T-helper 1 cell (primary cell): ENCODE measurements around the gene SEC14L3.
A peak's percentile ranks its signal among the peaks of the same experiment; 100 is the strongest.
"Not testable (repeated sequence)": the region's sequence is repeated elsewhere in the genome, so short reads cannot be mapped to it uniquely, and the experiment has no call there.

Experiments
- DNase-seq, 5 donors: peaks; one replicate each; pipeline ENCODE4 v3.0.0-alpha.2; 2012 to 2020

SEC14L3 gene

DNA sequence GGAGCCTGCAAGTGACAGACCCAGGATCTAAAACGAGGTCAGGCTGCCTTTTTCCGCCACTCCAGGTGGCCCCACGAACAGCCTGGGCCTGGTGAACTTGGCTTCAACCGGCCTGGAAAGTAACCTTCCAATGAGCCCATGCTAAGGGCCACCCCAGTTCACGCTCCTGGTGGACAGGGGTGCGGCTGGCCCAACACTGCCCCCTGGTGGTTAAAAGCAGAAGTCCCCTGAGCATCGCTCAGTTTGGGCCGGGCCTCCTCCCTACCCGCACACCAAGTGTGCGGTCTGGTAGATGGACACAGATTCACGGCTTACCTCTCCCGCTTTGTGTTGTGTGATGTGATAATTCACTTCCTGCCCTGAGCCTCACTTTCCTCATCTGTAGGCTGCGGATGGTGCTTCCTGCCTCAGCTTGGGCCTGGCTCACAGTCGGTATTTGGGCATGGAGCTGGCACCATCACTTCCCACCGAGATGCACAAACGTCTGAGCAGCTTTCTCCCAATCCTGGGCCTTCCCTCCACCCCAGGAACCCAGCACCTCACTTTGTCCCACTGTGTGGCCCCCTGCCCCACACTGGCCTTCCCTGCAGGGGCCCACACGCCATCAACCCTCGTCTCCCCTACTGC, 13.7 kb upstream of the SEC14L3 start:
- peak; percentile 43 to 74 (median 62) for DNase-seq

DNA sequence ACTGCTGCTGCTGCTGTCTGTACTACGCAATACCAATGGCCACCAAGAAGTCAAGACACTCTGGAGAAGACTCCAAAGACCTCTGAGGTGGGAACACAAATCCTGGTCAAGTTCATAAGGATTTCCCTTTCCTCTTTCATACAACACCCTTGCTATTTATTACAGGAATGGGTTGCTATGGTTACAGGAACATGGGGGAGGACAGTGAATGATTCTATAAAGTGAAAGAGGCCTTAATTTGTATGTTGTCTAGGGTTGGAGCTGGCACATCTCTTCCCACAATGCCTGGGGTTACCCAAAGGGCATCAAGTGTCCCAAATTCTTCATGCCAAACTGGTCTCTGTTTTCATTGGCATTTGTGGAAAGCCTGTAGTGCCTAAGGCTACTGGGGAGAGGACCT, 11.4 kb upstream of the SEC14L3 start:
- DNase-seq = no peak

DNA sequence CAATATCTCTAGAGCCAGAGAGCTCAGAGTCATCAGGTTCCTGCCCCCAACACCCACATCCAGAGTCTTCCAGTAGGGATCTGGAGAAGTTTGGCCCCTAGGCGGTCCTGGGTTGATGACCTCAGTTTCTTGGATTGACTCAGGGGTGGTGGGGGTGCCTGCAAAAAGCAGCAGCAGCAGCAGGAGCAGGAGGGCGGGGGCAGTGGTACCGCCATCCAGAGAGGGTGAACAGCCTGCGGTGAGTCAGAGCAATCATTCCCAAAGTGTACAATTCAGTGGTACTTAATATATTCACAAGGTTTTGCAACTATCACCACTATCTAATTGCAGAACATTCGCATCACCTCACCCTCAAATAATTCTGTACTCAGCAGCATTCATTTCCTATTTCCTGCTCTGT, 9.9 kb upstream of the SEC14L3 start:
- no peak for DNase-seq

DNA sequence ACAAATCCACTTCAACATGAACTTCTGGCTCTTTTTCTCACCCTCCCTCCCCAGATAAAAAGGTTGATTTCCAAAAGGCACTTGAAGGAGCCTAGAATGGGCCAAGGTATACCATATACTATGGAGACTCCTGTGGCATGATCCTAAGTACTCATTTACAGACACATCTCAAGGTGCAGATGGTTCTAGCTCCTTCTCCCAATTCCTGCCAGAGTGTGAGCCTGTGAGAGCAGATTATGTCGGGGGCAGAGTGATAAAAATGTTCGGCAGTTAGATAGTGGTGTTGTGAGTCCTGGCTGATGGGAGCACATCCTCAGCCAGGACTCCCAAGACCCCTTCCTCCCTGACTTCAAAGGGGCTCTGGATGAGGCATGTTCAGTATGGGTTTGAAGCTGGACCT, 8.2 kb upstream of the SEC14L3 start:
- no peak for DNase-seq

DNA sequence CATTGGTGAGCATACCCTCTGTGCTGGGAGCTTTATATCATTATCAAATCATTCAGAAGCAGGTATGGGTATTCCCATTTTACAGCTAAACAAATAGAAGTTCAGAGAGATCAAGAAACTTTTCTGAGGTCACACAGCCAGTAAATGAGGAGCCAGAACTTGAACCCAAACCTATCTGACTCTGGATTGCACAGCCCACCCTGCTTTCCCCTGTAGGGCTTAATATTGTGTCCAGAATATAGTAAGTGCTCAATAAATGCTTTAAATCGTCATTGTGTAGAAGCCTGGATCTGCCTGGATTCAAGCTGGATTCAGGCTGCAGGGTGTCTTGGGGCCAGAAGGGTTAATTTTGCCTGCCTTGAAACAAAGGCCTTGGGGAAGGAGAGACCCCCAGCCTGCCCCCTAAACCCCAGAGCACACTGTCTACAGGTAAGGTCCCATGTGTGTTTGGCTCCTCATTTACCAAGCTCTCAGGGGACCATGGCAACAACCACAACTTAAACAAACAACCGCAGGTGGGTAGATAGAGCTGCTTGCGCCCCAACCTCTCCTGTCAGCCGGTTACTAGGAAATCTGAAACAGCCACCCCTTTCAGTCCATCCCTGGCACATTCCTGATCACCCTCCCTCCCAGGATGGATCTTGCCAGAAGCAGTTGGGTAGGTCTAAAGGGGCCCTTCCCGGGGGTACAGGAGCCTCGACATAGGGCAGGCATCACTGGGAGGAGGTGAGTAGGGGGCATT, 3.0 kb upstream of the SEC14L3 start:
- peak in 2 of 5 donors; percentile 20 to 23 for DNase-seq

DNA sequence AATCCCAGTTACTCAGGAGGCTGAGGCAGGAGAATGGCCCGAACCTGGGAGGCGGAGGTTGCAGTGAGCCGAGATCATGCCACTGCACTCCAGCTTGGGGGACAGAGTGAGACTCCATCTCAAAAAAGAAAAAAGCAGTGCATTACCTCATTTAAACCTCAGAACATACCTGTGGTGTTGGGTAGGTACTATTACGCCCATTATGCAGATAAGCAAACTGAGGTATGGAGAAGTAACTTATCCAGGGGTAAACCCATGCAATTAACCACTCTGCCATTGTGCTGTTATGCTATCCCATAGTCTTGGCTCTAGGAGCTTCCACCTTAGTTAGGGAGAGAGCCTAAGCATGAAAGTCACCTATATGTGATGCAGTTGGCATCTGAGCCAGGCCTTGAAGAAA, 2.3 kb upstream of the SEC14L3 start:
- DNase-seq = no peak

DNA sequence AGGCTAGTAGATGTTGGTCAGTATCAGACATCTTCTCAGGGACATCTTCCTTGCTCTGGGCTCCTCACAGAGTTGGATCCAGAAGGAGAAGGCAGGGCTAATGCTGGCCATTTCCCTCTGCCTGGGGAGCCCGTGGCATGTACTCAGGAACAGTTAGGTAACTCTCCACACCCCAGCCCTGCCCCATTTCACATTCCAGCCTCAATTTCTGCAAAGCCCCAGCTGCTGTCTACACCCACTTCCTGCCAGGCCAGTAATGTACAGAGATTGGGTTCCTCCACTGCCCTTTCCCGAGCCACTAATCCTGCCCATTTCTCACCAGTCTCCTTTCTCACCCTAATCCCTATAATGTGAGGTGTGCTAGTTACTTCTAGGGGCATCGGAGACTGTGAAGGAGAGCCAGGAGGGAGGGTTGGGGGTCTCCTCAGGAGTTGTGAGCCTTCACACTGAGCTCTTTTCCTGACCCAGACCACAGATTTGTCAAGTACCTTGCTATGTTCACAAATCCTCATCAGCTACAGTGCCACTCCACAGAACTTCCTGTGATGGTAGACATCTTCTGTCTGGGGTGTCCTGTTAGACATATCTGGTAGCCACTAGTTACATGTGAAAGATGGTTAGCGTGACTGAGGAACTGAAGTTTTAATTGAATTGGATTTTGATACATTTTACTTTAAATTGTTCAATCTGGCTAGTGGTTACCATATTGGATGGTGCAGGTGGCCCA, 1.3 kb upstream of the SEC14L3 start:
- DNase-seq = no peak

DNA sequence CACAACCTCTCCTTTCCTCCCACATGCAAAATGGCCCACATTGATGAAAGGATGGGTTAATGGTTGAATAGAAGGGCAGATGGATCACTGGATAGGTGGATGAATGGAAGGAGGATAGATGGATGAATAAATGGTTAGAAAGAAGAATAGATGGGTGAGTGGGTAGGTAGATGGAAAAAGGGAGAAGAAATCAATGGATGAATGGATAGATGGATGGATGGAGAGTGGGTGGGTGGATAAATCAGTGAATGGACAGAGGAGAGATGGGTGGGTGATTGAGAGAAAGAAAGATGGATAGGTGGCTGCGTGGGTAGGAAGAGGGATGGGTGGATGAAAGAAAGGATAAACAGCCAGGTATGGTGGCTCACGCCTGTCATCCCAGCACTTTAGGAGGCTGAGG, 1.2 kb downstream of the SEC14L3 start:
- DNase-seq = no peak

DNA sequence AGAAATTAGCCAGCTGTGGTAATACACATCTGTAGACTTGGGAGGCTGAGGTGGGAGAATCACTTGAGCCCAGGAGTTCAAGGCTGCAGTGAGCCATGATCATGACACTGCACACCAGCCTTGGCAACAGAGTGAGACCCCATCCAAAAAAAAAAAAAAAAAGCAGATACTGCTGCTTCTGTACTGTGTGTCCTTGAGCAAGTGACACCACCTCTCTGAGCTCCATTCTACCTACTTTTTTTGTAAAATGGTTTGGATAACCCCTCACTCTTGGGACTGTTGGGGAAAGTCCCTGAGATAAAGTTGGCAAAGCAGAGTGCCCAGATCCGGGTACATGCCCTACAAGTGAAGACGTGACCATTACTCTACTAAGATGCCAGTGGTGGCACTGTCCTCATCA, 2.7 kb downstream of the SEC14L3 start:
- DNase-seq = no peak

DNA sequence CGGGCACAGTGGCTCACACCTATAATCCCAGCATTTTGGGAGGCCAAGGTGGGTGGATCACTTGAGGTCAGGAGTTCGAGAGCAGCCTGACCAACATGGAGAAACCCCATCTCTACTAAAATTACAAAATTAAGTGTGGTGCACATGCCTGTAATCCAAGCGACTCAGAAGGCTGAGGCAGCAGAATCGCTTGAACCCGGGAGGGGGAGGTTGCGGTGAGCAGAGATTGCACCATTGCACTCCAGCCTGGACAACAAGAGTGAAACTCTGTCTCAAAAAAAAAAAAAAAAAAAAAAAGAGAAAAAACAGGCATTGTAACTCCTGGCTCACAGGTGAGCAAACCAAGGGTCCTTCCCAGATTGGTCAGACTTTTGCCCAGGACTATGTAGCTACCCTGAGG, 11.3 kb downstream of the SEC14L3 start:
- not testable (repeated sequence) for DNase-seq

DNA sequence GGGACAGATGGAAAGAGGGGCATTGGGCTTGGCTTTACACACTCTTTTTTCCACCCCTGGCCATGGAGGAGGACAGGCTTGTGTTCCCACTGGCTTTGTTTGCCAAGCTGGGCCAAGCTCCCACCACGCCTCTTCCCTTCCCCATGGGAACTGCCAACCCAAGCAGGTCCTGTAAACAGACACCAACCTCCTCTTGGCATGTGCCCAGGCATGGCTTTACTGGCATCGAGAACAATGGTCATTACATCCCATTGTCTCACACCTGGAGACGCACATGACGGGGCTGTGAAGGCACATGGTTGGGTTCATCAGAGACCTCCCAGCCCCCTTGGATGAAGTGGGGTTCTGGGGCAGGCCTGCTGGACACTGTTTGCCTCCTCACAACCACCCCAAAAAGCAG, 11.7 kb downstream of the SEC14L3 start:
- no peak for DNase-seq

DNA sequence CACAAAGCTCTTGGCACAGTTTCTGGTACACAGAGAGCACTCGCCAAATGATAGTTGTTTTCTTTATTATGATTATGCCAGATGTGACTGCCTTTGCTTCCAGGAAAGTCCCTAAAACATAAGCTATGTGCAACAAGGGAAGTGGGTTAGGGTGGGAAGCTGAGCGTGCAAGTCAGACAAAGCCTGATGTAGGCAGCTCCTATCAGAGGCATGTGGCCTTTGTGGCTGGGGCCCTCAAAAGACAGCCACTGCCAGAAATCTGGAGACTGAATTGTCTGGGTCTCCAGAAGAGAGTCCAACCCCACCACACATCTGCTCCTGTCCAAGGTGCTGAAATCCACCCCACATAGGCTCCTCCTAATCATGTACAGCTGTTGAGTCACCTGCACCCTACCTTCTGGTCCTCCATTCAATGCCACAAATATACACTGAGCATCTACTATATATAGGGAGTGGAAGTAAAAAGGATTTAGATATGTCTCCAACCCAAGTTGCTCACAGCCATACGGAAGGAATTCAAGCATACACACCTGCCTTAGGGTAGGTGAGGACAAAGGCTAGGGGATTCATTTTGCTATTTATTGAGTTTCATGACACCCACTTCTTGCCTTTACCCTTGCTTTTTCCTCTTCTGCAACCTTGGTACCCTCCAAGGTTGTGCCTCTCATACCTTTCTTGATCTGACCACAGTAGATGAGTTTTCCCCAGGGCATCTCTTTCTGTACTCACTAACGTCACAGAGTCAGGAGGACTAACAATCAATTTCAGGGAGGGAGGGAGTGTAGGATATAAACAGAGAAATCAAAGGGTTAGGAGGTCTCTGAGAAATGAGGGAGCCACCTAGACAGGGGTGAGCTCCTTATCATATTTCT, 12.4 kb downstream of the SEC14L3 start:
- DNase-seq = no peak

DNA sequence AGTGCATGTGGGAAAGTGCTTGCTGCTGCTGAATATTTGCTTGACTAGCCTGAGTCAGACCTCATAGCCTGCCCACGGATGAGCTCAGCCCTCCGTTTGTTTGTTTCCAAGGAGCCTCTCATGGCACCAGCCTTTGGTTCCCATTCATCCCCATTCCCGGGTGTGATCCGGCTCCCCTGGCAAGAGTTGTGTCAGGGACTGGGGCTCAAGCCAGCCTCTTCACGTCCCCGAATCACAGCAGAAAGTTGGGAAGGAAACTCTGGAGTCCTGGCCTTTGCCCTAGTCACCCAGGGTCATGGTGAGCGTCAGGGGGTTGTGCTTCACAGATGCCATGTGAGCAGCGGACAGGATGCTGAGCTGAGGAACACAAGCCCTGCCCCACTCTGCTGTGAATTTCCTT, 13.8 kb downstream of the SEC14L3 start:
- no peak for DNase-seq

DNA sequence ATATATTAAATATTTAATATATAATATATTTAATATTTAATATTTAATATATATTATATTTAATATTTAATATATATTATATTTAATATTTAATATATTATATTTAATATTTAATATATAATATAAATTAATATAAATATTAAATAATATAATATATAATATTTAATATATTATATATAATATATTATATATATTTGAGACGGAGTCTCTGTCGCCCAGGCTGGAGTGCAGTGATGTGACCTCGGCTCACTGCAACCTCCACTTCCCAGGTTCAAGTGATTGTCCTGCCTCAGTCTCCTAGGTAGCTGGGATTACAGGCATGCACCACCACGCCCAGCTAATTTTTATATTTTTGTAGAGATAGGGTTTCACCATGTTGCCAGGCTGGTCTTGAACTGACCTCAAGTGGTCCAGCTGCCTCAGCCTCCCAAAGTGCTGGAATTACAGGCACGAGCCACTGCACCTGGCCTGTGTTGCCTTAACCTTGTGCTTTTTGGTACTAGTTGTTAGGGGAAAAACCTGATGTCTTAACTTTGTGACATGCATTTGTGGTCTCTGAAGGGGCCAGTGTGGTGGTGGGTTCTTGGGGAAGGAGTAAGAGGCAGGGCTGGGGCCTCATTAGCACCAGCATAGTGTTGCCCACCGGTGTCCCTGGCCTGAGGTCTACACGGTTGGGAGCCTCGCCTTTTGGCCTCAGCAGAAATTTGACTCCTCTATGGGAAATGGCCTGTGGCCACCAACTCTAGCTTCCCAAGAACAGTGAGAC, 16.6 kb downstream of the SEC14L3 start:
- no peak for DNase-seq

DNA sequence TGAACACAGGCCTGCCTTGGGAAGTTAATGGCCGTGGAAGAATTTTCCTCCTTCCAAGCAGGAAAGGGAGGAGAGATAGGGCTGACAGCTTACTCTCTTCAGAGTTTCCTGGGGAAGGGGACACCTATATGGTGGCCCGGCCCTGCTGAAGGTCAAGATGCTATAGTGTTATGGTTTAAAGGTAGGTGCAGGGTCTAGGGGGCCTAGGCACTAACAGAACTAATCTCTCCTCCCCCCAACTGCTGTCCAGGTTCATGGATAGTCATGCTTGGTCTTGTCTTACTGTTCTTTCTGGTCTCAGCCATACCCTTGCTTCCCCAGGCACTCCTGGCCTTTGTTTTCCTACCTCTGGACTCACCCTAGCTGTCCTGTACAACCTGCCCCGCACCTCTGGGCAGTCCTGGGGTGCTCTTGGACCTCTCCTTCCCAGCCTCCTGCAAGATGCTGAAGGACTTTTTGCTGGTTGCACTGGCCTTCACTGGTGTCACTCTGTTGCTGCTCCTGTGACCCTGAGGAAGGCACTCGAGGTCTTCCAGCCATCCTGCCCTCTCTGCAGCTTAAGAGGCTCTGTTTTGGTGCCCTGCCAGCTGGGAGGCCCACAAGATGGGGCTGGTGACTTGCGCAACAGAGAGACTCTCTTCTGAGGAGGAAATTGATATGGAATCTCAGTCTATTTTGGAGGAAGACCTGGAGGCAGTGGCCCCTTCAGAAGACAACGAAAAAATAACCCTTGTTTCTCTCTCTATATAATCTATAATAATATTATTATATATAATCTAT, 17.9 kb downstream of the SEC14L3 start:
- DNase-seq = peak in 1 of 5 donors; percentile 36

DNA sequence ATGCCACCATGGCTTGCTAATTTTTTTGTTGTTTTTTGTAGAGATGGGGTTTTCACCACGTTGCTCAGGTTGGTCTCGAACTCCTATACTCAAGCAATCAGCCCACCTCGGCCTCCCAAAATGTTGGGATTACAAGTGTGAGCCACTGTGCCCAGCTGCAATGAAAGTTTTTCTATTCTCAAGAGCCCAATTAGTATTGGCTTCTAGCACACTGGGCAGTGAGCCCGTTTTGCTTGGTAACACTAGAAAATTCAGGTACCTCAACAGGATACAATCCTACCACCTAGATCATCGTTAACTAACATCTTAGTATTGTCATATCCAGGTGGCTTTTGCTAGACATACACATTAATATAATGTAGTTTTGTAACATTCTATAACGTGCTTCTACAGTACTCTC, 19.0 kb downstream of the SEC14L3 start:
- no peak for DNase-seq

DNA sequence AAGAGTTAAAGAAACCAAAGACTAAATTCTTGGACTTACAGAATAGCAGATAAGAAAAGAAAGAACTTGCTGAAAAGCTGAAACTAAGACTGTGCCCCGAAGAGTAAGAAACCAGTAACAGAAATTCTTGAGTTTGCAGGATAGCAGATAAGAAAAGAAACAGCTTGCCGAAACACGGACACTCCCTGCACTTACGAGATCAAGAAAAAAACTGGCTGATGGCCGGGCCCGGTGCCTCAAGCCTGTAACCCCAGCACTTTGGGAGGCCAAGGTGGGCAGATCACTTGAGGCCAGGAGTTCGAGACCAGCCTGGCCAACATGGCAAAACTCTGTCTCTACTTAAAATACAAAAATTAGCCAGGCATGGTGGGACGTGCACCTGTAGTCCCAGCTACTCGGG, 20.3 kb downstream of the SEC14L3 start:
- DNase-seq = not testable (repeated sequence)

DNA sequence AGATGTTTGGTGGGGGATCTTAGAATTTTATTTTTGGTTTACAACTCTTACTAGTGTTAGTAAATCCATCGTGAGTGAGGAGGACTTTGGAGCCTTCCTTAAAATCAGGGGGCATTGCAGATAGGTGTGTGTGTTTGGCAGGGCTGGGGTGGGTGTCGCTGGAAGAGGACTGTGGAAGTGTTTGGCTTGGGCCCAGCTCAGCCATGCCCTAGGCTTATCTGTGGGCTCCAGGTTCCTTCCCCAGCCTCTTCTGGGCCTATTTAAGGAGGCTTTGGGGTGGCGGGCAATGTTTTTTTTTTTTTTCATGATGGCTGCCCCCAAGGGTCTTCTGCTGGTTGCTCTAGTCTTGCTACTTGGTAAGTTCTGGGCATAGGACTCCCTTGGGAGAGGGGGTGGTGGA, 24.2 kb downstream of the SEC14L3 start:
- DNase-seq = no peak

DNA sequence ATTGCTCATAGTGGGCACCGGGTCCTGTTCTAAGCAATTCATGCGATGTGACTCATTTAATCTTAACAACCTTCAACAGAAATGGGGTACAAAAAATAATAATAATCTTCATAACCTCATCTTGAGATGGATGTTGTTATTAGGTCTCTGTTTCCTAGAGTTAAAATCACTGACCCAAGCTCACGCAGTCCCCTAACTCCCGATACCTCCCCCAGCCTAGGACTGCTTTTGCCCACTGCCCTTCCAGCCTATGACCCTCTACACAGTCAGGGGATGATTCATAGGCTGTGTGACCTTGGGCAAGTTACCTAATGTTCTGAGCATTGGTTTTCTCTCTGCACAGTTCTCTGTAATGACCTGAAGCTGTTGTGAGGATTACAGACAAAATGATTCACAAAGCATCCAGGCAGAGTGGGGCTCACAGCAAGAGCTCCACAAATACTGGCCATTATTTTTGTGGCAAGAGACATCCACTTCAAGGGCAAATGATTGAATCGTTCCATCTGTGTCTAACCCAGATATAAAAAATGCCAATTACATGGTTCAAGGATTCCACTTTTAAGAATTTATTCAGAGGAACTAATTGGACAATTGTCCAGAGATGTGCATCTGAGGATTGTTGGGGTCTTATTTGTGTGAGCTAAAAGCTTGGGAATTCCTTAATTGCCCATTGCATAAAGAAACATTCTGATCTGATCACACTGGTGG, 26.2 kb downstream of the SEC14L3 start:
- DNase-seq = no peak

DNA sequence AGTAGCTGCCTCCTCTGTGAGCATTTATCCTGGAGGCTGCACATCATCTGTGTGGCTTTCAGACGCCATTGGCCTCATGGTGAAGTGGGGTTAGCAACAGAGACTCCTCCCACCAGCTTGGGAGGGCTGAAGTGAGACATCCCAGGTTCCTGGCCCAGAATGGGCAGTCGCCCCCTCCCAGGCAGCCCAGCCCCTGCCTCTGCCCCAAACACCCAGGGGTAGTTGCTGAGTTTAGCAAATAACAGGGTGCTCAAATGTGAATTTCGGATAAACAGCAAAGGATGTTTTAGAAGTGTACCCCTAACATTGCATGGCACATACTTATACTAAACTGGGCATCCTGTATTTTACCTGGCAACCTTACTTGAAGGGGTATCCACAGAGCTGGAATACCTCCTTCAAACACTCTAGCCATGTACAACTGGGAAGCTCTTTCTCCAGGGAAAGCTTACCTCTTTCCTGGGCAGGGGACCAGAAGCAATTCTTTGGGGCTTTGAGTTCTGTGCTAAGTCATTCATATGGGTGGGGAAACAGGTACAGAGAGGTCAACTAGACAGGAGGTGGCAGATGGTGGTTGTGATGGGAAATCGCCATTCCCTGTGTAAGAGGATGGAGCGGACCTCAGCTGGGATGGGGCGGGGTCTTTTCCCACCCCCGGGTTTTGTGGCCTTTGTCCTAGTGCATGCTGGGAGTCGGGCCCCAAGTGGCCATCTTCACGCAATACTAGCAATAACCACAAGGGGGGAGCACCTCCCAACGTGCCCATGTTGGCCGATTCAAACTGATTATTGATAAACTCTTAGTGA, 27.0 kb downstream of the SEC14L3 start:
- DNase-seq = peak in 3 of 5 donors; percentile 30 to 61 (median 32)
